IMR-90 (cell line): ENCODE results near the gene AHI1. TPM values are rescaled to one million over a fixed set of nuclear protein-coding genes. Genes with fewer than 3 reads are reported as not detected.

Source experiments
- ATAC-seq: fragments of 200-7000 bp; cut with Tn5 transposase; 2 replicates; pipeline ENCODE4 v1.9.1; 2020; ENCODE audit warnings: low read depth, mild to moderate bottlenecking, moderate library complexity
- BruUV-seq: library from RNA; stranded (reverse); fragments of 400-500 nt; replicated peaks from 2 replicates; lab custom pipeline; 2021; lab: Mats Ljungman, UMichigan
- CTCF ChIA-PET: fragments of 300-600 bp; formaldehyde crosslinking; extraction: SDS; loops from one replicate; lab custom pipeline; 2021; ENCODE audit warnings: antibody characterized with exemption; lab: Yijun Ruan, JAX
- POLR2A ChIA-PET: fragments of 300-600 bp; sonication (Branson Sonifier 250); formaldehyde crosslinking; loops from one replicate; lab custom pipeline; 2022; ENCODE audit warnings: antibody characterized with exemption; ENCODE audit not compliant: unreplicated experiment; lab: Charles Lee
- DNase-seq: peaks from one replicate; pipeline ENCODE4 v3.0.0; 2013
- H2AFZ ChIP-seq: replicated peaks from 2 replicates; pipeline ENCODE3; 2013; ENCODE audit warnings: low read length, mild to moderate bottlenecking; ENCODE audit not compliant: poor library complexity
- H2AK5ac ChIP-seq: 2 replicates; pipeline ENCODE4 v1.6.1; 2013; ENCODE audit warnings: low read depth, low read length, inconsistent platforms
- H2AK9ac ChIP-seq: replicated peaks from 2 replicates; pipeline ENCODE3; 2013; ENCODE audit warnings: mild to moderate bottlenecking, low read depth, low read length, moderate library complexity; ENCODE audit not compliant: poor library complexity
- H2BK120ac ChIP-seq: 2 replicates; pipeline ENCODE4 v1.6.1; 2013; ENCODE audit warnings: low read depth, low read length, inconsistent platforms
- H2BK15ac ChIP-seq: 3 replicates; pipeline ENCODE4 v1.6.1; 2013; ENCODE audit warnings: low read depth, low read length, inconsistent platforms
- H2BK20ac ChIP-seq: 2 replicates; pipeline ENCODE4 v1.6.1; 2013; ENCODE audit warnings: low read depth, mild to moderate bottlenecking, inconsistent platforms, low read length, moderate library complexity
- H2BK5ac ChIP-seq: 2 replicates; pipeline ENCODE4 v1.6.1; 2013; ENCODE audit warnings: mild to moderate bottlenecking, low read depth, low read length, inconsistent platforms; ENCODE audit not compliant: poor library complexity, severe bottlenecking
- H3K14ac ChIP-seq: replicated peaks from 2 replicates; pipeline ENCODE4 v1.6.1; 2013; ENCODE audit warnings: low read depth, low read length, inconsistent platforms
- H3K18ac ChIP-seq: 2 replicates; pipeline ENCODE4 v1.6.1; 2013; ENCODE audit warnings: low read depth, low read length, control low read depth
- H3K23ac ChIP-seq: 2 replicates; pipeline ENCODE4 v1.6.1; 2013; ENCODE audit warnings: low read depth, low read length, inconsistent platforms
- H3K27ac ChIP-seq: 2 replicates; pipeline ENCODE4 v1.5.1; 2013; ENCODE audit warnings: mild to moderate bottlenecking, control low read depth, low read length; ENCODE audit not compliant: insufficient read depth
- H3K27me3 ChIP-seq: 2 replicates; pipeline ENCODE4 v1.6.1; 2013; ENCODE audit warnings: low read length; ENCODE audit not compliant: control insufficient read depth, insufficient read depth
- H3K36me3 ChIP-seq: 2 replicates; pipeline ENCODE4 v1.6.1; 2013; ENCODE audit warnings: low read length, mixed read lengths; ENCODE audit not compliant: control insufficient read depth, insufficient read depth
- H3K4ac ChIP-seq: 2 replicates; pipeline ENCODE4 v1.6.1; 2013; ENCODE audit warnings: low read depth, low read length, inconsistent platforms
- H3K4me1 ChIP-seq: 2 replicates; pipeline ENCODE4 v1.6.1; 2013; ENCODE audit warnings: low read length, mixed read lengths; ENCODE audit not compliant: control insufficient read depth, insufficient read depth
- H3K4me2 ChIP-seq: 2 replicates; pipeline ENCODE4 v1.6.1; 2013; ENCODE audit warnings: low read depth, mild to moderate bottlenecking, control low read depth, low read length, moderate library complexity
- H3K4me3 ChIP-seq: 2 replicates; pipeline ENCODE4 v1.5.1; 2013; ENCODE audit warnings: low read depth, mild to moderate bottlenecking, control low read depth, low read length, moderate library complexity; ENCODE audit not compliant: insufficient read depth
- H3K56ac ChIP-seq: 2 replicates; pipeline ENCODE4 v1.6.1; 2013; ENCODE audit warnings: low read length, inconsistent platforms; ENCODE audit not compliant: insufficient read depth; ENCODE audit errors: extremely low read depth
- H3K79me1 ChIP-seq, 2 experiments: 2 replicates each; pipeline ENCODE4 v1.6.1; 2013; ENCODE audit warnings: low read length in 2 of 2, inconsistent platforms in 1 of 2, low read depth in 1 of 2
- H3K9ac ChIP-seq: 2 replicates; pipeline ENCODE4 v1.6.1; 2013; ENCODE audit warnings: low read depth, low read length, control low read depth
- H3K9me1 ChIP-seq: 2 replicates; pipeline ENCODE4 v1.6.1; 2013; ENCODE audit warnings: low read length, inconsistent platforms; ENCODE audit not compliant: insufficient read depth
- H3K9me3 ChIP-seq: 2 replicates; pipeline ENCODE4 v1.6.1; 2013; ENCODE audit warnings: low read length; ENCODE audit not compliant: control insufficient read depth, insufficient read depth
- H4K20me1 ChIP-seq: 2 replicates; pipeline ENCODE4 v1.6.1; 2013; ENCODE audit warnings: low read length, inconsistent platforms; ENCODE audit not compliant: insufficient read depth
- H4K5ac ChIP-seq: 2 replicates; pipeline ENCODE4 v1.6.1; 2013; ENCODE audit warnings: mild to moderate bottlenecking, low read depth, low read length, control low read depth
- H4K8ac ChIP-seq, 2 experiments: 2 replicates each; pipeline ENCODE4 v1.6.1; 2013; ENCODE audit warnings: low read depth in 2 of 2, low read length in 2 of 2, control low read depth in 1 of 2, inconsistent platforms in 1 of 2
- H4K91ac ChIP-seq: 2 replicates; pipeline ENCODE4 v1.6.1; 2013; ENCODE audit warnings: low read depth, low read length, inconsistent platforms; ENCODE audit not compliant: insufficient read depth
- BHLHE40 ChIP-seq: fragments of 150-350 bp; IDR thresholded peaks from 2 replicates; pipeline ENCODE4 v1.6.1; 2016; ENCODE audit warnings: mild to moderate bottlenecking, low read depth, low read length
- CEBPB ChIP-seq: IDR thresholded peaks from 2 replicates; pipeline ENCODE4 v1.6.1; 2012; ENCODE audit warnings: low read depth, low read length, improper control_type of control experiment
- CHD1 ChIP-seq: IDR thresholded peaks from 2 replicates; pipeline ENCODE4 v1.6.1; 2012; ENCODE audit warnings: low read depth, low read length, improper control_type of control experiment
- FOS ChIP-seq: fragments of 150-350 bp; IDR thresholded peaks from 2 replicates; pipeline ENCODE4 v1.6.1; 2016; ENCODE audit warnings: low read depth, low read length
- MAFK ChIP-seq: IDR thresholded peaks from 2 replicates; pipeline ENCODE4 v1.6.1; 2012; ENCODE audit warnings: low read depth, low read length, improper control_type of control experiment
- MAZ ChIP-seq: IDR thresholded peaks from 2 replicates; pipeline ENCODE4 v1.6.1; 2012; ENCODE audit warnings: low read depth, mild to moderate bottlenecking, low read length, improper control_type of control experiment, moderate library complexity, borderline replicate concordance
- MXI1 ChIP-seq: IDR thresholded peaks from 2 replicates; pipeline ENCODE4 v1.6.1; 2012; ENCODE audit warnings: low read depth, mild to moderate bottlenecking, low read length, moderate library complexity, borderline replicate concordance
- NFE2L2 ChIP-seq: fragments of 150-350 bp; IDR thresholded peaks from 2 replicates; pipeline ENCODE4 v1.6.1; 2016; ENCODE audit warnings: low read depth, mild to moderate bottlenecking, low read length
- POLR2A ChIP-seq: IDR thresholded peaks from 2 replicates; pipeline ENCODE4 v1.6.1; 2012; ENCODE audit warnings: mild to moderate bottlenecking, low read depth, low read length
- RAD21 ChIP-seq: IDR thresholded peaks from 2 replicates; pipeline ENCODE4 v1.6.1; 2012; ENCODE audit warnings: low read length, improper control_type of control experiment
- RCOR1 ChIP-seq: IDR thresholded peaks from 2 replicates; pipeline ENCODE4 v1.6.1; 2012; ENCODE audit warnings: mild to moderate bottlenecking, low read length, improper control_type of control experiment; ENCODE audit not compliant: insufficient replicate concordance
- RFX5 ChIP-seq: IDR thresholded peaks from 2 replicates; pipeline ENCODE4 v1.8.0; 2012; ENCODE audit warnings: low read depth, mild to moderate bottlenecking, low read length, moderate library complexity
- SMC3 ChIP-seq: fragments of 150-350 bp; IDR thresholded peaks from 2 replicates; pipeline ENCODE4 v1.6.1; 2016; ENCODE audit warnings: low read depth, mild to moderate bottlenecking, antibody characterized with exemption, low read length, moderate library complexity
- WGBS, 2 experiments: methylation state at CpG; one replicate each; pipeline versions ENCODE4 v1.1.5 to v1.1.7; 2013; ENCODE audit warnings: missing lambda C conversion rate in 2 of 2; ENCODE audit not compliant: insufficient read length in 1 of 2; ENCODE audit errors: extremely low coverage in 2 of 2; 5-methylcytosine and 5-hydroxymethylcytosine counted together
- dilution Hi-C: fragments of 300-500 bp; cut with HindIII; formaldehyde crosslinking; loops from one replicate; pipeline ENCODE4 v1.14.3; 2018; ENCODE audit warnings: low sequenced_read_pairs; ENCODE audit not compliant: unreplicated experiment
- in situ Hi-C: fragments of 300-500 bp; cut with MboI; formaldehyde crosslinking; loops from 3 replicates; pipeline ENCODE4 v1.14.3; 2019; ENCODE audit warnings: low sequenced_read_pairs, inconsistent platforms, mixed read lengths
- intact Hi-C: fragments of 100-400 bp; cut with micrococcal nuclease; formaldehyde crosslinking; loops from 2 replicates; pipeline ENCODE4 v1.10.0; 2022
- polyA plus RNA-seq, 3 experiments: library from polyadenylated mRNA; depleted of rRNA; stranded (reverse); fragments of >200 nt; gene quantifications; 2 replicates each; pipeline ENCODE4 v1.2.3, GENCODE V29; 2012; ENCODE audit warnings: low replicate concordance in 1 of 3
- total RNA-seq: library from RNA; depleted of rRNA; stranded (reverse); fragments of >200 nt; gene quantifications from 2 replicates; pipeline ENCODE4 v1.2.3, GENCODE V29; 2012
- TF ChIP-seq, protein P1 (sequence below): fragments of 150-350 bp; IDR thresholded peaks from 2 replicates; pipeline ENCODE4 v1.6.1; 2016; ENCODE audit warnings: low read depth, mild to moderate bottlenecking, low read length, moderate library complexity, borderline replicate concordance
- TF ChIP-seq, protein P2 (sequence below): fragments of 150-350 bp; IDR thresholded peaks from 2 replicates; pipeline ENCODE4 v1.6.1; 2017; ENCODE audit warnings: mild to moderate bottlenecking, antibody characterized with exemption, low read length, low read depth
- TF ChIP-seq, protein P3 (sequence below): conservative IDR thresholded peaks from 2 replicates; pipeline ENCODE4 v1.5.1; 2012; ENCODE audit warnings: mild to moderate bottlenecking, low read depth, low read length, improper control_type of control experiment

AHI1 gene
- total and polyA plus RNA-seq, 2 of the 4 experiments (the other 2 are of a cell fraction) = 9.5 to 19.4 TPM

DNA sequence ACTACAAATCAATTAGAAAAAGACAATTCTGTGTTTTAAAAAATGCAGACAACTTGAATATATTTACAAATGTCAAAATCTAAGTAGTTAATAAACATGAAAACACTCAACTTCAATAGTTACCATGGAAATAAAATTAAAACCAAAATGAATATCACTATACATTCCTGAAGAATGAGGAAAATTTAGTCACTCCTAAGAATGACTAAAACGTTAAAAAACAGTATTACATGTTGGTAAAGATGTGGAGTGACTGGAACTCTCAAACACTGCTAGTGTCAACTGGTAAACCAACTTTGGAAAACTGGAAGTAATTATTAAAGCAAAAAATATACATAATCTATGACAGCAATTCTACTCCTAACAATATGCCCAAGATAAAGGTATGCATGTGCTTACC, 36.3 kb downstream of the AHI1 start:
- no CpG with 5 or more reads among the region's 1 CpG for WGBS, 2 experiments
- in situ Hi-C loops (loop anchor here (25.0 kb wide), 1 partner anchor 1076 kb away; no protein-coding TSS in a partner anchor), dilution Hi-C loops (no loop called here), intact Hi-C loops (no loop called here)
- Histone ChIP-seq H4K91ac (no peak overlapping the region), H3K36me3 (peaks cover 19% of the 10 kb centered on the region), H3K9me1 (no peaks in the 10 kb centered on the region), H2AK5ac (no peak overlapping the region), H4K8ac (no peak overlapping the region), H3K27ac (no peak overlapping the region), H3K56ac (no peak overlapping the region), H4K20me1 (no peaks in the 10 kb centered on the region), H3K4ac (no peak overlapping the region), H3K4me3 (no peak overlapping the region), H3K14ac (no peak overlapping the region), H4K5ac (no peak overlapping the region), H2AFZ (no peak overlapping the region), H3K4me2 (no peak overlapping the region), H3K79me1 (peaks cover 0 to 7% of the 10 kb centered on the region in 2 experiments; a peak in 1 of 4 replicates), H3K18ac (no peak overlapping the region), H3K23ac (no peak overlapping the region), H2BK20ac (no peak overlapping the region), H3K9me3 (no peaks in the 10 kb centered on the region), H3K9ac (no peak overlapping the region), H2BK5ac (no peak overlapping the region), H2BK120ac (no peak overlapping the region), H2BK15ac (no peak overlapping the region), H3K27me3 (no peaks in the 10 kb centered on the region), H3K4me1 (no peaks in the 10 kb centered on the region), H2AK9ac (no peak overlapping the region)
- no peak for ATAC-seq
- ChIA-PET CTCF (no interaction called here), POLR2A (no interaction called here)
- TF ChIP-seq BHLHE40 (no peak), RCOR1 (no peak), CEBPB (no peak), RAD21 (no peak), MAZ (no peak), RFX5 (no peak), SMC3 (no peak), MXI1 (no peak), CHD1 (no peak), MAFK (no peak), POLR2A (no peak), FOS (no peak), NFE2L2 (no peak)
- TF ChIP-seq, protein P1, sequence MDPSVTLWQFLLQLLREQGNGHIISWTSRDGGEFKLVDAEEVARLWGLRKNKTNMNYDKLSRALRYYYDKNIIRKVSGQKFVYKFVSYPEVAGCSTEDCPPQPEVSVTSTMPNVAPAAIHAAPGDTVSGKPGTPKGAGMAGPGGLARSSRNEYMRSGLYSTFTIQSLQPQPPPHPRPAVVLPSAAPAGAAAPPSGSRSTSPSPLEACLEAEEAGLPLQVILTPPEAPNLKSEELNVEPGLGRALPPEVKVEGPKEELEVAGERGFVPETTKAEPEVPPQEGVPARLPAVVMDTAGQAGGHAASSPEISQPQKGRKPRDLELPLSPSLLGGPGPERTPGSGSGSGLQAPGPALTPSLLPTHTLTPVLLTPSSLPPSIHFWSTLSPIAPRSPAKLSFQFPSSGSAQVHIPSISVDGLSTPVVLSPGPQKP = no peak
- TF ChIP-seq, protein P2, sequence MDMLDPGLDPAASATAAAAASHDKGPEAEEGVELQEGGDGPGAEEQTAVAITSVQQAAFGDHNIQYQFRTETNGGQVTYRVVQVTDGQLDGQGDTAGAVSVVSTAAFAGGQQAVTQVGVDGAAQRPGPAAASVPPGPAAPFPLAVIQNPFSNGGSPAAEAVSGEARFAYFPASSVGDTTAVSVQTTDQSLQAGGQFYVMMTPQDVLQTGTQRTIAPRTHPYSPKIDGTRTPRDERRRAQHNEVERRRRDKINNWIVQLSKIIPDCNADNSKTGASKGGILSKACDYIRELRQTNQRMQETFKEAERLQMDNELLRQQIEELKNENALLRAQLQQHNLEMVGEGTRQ = no peak
- TF ChIP-seq, protein P3, sequence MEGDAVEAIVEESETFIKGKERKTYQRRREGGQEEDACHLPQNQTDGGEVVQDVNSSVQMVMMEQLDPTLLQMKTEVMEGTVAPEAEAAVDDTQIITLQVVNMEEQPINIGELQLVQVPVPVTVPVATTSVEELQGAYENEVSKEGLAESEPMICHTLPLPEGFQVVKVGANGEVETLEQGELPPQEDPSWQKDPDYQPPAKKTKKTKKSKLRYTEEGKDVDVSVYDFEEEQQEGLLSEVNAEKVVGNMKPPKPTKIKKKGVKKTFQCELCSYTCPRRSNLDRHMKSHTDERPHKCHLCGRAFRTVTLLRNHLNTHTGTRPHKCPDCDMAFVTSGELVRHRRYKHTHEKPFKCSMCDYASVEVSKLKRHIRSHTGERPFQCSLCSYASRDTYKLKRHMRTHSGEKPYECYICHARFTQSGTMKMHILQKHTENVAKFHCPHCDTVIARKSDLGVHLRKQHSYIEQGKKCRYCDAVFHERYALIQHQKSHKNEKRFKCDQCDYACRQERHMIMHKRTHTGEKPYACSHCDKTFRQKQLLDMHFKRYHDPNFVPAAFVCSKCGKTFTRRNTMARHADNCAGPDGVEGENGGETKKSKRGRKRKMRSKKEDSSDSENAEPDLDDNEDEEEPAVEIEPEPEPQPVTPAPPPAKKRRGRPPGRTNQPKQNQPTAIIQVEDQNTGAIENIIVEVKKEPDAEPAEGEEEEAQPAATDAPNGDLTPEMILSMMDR = no peak
- BruUV-seq = no TSS peak
- DNase-seq = peak; percentile 2
